Left lung (tissue), 10 donors: ENCODE data around the gene PLEKHM2. TPM values are rescaled to one million over a fixed set of nuclear protein-coding genes. Genes with fewer than 3 reads are reported as not detected.

Experiments
- ATAC-seq: fragments of 200-7000 bp; cut with Tn5 transposase; one replicate; pipeline ENCODE4 v1.9.1; 2020; ENCODE audit warnings: moderate library complexity
- DNase-seq, 4 donors: peaks; one replicate each; pipeline ENCODE4 v3.0.0-alpha.2; 2013 to 2020
- H3K27ac ChIP-seq, 2 donors: fragments of 200-600 bp; sonication (generic) in 1 of 2; one replicate each; pipeline versions ENCODE4 v1.5.0 to v1.8.0; 2020 to 2021
- H3K27me3 ChIP-seq, 2 donors: fragments of 200-600 bp; sonication (generic) in 1 of 2; one replicate each; pipeline versions ENCODE4 v1.5.0 to v1.8.0; 2020 to 2021
- H3K36me3 ChIP-seq, 2 donors: fragments of 200-600 bp; sonication (generic) in 1 of 2; one replicate each; pipeline versions ENCODE4 v1.5.0 to v1.8.0; 2020 to 2021
- H3K4me1 ChIP-seq, 2 donors: fragments of 200-600 bp; one replicate each; pipeline ENCODE4 v1.8.0; 2021
- H3K4me3 ChIP-seq, 2 donors: fragments of 200-600 bp; sonication (generic) in 1 of 2; one replicate each; pipeline versions ENCODE4 v1.5.0 to v1.8.0; 2020 to 2021; ENCODE audit warnings: mild to moderate bottlenecking in 1 of 2
- H3K9me3 ChIP-seq, 2 donors: fragments of 200-600 bp; sonication (generic) in 1 of 2; one replicate each; pipeline versions ENCODE4 v1.5.0 to v1.8.0; 2020 to 2021
- intact Hi-C, 2 donors: fragments of 100-400 bp; cut with DNase I; formaldehyde crosslinking; loops; one replicate each; pipeline versions ENCODE4 v1.11.2 to v1.14.2; 2022
- polyA plus RNA-seq, 6 donors: library from polyadenylated mRNA; unstranded; fragments of 120-200 nt; gene quantifications; one replicate each; pipeline ENCODE4 v1.2.1, GENCODE V29; 2013; ENCODE audit not compliant: insufficient read length in 6 of 6
- total RNA-seq, 2 donors: library from RNA; stranded (reverse); fragmentation: NEBNext Ultra II Directional; extraction: Animal tissue kit (Norgen Biotek cat#: 25700); gene quantifications; one replicate each; pipeline ENCODE4 v1.2.1, GENCODE V29; 2021
- TF ChIP-seq, protein P1 (sequence below), 2 donors: fragments of 200-600 bp; sonication (generic) in 1 of 2; IDR thresholded peaks; one replicate each; pipeline versions ENCODE4 v1.5.0 to v1.8.0; 2021; ENCODE audit warnings: antibody characterized with exemption in 2 of 2
- donor health status: DM: no; HTN: yes; CAD: no.
- donor health status: DM: no; HTN: no; CAD: no.

Gene PLEKHM2
- total and polyA plus RNA-seq, 8 donors, result 51.5 to 86.8 (median 60.1) TPM

DNA sequence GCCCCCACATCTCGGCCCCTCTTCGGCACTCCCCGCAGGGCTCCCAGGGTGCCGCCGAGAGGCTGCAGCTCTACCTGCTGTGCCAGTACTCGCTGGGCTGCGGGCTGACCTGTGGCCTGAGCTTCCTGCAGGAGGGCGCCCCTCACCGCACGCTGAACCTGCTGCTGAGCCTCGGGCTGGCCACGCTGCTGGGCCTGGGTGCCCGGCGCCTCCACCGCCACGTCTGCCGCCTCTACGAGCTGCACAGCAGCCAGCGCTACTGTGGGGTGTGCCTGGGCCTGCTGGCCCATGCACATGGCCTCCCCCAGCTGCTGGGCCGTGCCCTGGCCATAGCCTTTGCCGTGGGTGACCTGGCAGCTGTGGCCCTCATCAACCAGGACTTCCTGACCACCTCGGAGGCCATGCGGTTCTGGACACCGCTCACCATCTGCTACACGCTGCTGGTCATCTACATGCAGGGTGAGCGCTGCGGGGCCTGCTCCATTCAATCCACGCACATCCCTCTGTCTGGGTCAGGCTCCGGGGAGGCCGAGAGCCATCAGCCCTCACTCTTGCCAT is 60.1 kb downstream of the PLEKHM2 start:
- no peak for ATAC-seq
- no peaks in the 10 kb centered on the region for H3K36me3 ChIP-seq
- H3K27me3 ChIP-seq, result no peaks in the 10 kb centered on the region
- H3K4me3 ChIP-seq, result no peak overlapping the region
- no peaks in the 10 kb centered on the region for H3K9me3 ChIP-seq
- intact Hi-C loops, result no loop called here
- no peak for DNase-seq
- TF ChIP-seq, protein P1, sequence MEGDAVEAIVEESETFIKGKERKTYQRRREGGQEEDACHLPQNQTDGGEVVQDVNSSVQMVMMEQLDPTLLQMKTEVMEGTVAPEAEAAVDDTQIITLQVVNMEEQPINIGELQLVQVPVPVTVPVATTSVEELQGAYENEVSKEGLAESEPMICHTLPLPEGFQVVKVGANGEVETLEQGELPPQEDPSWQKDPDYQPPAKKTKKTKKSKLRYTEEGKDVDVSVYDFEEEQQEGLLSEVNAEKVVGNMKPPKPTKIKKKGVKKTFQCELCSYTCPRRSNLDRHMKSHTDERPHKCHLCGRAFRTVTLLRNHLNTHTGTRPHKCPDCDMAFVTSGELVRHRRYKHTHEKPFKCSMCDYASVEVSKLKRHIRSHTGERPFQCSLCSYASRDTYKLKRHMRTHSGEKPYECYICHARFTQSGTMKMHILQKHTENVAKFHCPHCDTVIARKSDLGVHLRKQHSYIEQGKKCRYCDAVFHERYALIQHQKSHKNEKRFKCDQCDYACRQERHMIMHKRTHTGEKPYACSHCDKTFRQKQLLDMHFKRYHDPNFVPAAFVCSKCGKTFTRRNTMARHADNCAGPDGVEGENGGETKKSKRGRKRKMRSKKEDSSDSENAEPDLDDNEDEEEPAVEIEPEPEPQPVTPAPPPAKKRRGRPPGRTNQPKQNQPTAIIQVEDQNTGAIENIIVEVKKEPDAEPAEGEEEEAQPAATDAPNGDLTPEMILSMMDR (IDR thresholded peaks at IDR 0.05), result no peak
- peaks cover 0 to 3% of the 10 kb centered on the region in 2 donors for H3K4me1 ChIP-seq
- H3K27ac ChIP-seq, result no peak overlapping the region

DNA sequence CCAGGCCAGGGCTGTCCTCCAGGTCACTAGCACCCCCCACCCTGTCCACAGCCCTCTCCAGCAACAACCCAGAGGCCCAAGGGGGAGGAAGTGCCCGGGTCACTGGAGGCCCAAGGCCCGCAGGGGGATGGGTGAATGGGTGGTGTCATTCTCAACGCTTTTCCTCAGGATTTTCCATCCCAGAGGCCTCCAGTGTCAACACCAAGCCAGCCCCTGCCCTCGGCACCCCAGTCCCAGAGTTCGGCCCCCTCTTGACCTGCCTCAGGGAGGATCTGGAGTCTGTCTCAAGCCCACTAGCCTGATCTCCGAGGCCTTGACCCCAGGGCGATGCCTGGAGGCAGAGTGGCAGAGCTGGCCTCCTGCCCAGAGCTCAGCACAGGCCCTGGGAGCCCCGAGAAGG is 63.3 kb downstream of the PLEKHM2 start:
- Histone ChIP-seq H3K4me1 (peaks cover 0 to 9% of the 10 kb centered on the region in 2 donors), H3K27me3 (no peaks in the 10 kb centered on the region), H3K36me3 (no peaks in the 10 kb centered on the region), H3K4me3 (no peak overlapping the region), H3K9me3 (no peaks in the 10 kb centered on the region), H3K27ac (no peak overlapping the region)
- intact Hi-C loops, result no loop called here
- TF ChIP-seq, protein P1 (IDR thresholded peaks at IDR 0.05), result no peak
- DNase-seq (no peak), ATAC-seq (no peak)

DNA sequence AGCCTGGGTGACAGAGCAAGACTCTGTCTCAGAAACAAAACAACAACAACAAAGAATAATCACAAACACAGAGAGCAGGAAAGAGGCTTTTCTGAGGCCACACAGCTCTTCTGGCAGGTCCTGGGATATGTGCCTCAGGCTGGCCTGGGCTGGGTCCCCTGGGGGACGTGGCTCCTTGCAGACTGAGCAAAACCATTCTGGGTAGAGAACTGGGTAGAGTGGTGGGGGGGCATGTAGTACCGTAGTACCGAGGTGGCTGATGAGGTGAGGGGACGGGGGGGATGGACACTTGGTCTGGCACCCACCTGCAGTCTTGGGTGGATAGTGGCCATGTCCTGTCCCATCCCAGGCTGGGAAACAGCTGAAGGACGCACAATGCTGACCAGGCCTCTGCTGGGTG is 64.1 kb downstream of the PLEKHM2 start:
- no peaks in the 10 kb centered on the region for H3K36me3 ChIP-seq
- no peak overlapping the region for H3K4me3 ChIP-seq
- DNase-seq (no peak), ATAC-seq (no peak)
- H3K27ac ChIP-seq, result no peak overlapping the region
- no peaks in the 10 kb centered on the region for H3K9me3 ChIP-seq
- H3K4me1 ChIP-seq, result peaks cover 0 to 9% of the 10 kb centered on the region in 2 donors
- no peaks in the 10 kb centered on the region for H3K27me3 ChIP-seq
- intact Hi-C loops, result no loop called here
- TF ChIP-seq, protein P1 (IDR thresholded peaks at IDR 0.05), result no peak

DNA sequence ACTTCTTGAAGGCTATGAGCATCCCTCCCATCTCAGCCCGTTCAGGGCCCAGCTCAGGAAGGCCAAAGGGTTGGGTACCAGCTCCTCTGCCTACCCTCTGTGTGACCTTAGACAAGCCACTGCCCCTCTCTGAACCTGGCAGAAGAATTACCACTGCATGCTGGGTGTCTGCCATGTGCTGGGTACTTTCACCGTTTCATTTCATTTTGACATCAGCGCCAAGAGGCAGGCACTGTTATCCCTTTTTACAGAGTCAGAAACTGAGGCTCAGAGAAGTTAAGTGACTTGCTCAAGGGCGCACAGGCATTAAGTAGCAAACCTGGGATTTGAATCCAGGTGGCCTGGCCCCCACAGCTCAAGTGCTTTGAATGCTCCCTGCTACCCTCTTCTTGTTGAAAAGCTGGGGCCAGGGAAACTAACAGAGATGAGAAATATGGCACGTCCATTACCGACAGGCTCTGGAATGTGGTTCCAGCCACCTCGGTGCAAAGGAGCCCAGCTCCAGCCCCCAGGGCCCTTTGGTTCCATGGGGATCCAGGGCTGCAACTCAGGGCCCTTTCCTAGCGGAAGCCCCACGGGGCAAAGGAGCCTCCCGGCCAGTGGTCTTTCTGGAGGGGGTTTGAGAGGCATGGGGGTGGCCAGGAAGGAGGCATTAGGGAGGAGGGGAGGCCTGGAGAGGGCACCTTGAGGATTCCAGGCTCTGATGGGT is 64.7 kb downstream of the PLEKHM2 start:
- TF ChIP-seq, protein P1 (IDR thresholded peaks at IDR 0.05), result no peak
- H3K4me1 ChIP-seq, result peaks cover 0 to 9% of the 10 kb centered on the region in 2 donors
- intact Hi-C loops, result no loop called here
- no peaks in the 10 kb centered on the region for H3K36me3 ChIP-seq
- peak overlapping the region; percentile 2 to 44 for H3K27ac ChIP-seq
- no peak for DNase-seq
- no peaks in the 10 kb centered on the region for H3K9me3 ChIP-seq
- no peaks in the 10 kb centered on the region for H3K27me3 ChIP-seq
- ATAC-seq, result no peak
- H3K4me3 ChIP-seq, result no peak overlapping the region

DNA sequence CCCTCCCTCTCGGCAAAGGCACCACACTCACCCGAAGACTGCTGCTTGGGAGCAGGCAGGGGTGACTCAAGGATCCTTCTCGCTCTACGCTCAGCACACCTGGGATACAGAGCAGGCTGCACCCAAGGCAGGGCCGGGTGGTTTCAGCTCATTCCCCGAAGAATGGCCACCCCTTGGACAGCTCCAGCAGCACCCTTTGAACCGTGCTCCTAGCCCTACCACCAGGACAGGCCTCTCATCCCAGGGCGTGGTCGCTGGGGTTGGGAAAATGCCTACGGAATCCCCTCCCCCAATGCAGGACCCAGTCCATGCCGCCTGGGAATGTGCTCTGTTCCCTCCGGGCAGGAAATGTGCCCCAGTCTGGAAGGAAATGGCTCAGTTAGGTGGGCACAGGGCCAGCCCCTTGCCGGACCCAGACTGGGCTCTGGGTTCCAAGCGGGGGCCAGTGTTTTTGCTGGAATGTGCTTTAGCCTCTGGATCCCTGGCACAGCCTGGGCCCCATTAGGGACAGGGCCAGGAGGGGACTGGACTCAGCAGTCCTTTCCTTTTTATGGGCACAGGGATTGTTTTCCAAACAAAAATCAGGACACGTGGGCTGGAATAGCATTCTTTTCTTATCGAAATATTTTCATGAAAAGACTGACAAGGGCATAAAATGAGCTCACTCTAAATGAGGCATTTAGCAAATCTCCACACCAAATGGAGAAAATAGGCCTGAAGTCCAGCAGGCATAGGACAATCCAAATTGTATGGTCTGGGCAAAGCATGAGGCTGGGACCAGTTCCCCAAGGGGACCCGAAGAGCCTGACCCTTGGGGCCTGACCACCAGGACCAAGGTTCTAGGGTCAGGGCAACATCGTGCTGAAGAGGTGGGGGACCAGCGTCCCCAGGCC is 65.5 kb downstream of the PLEKHM2 start:
- Histone ChIP-seq H3K4me3 (no peak overlapping the region), H3K4me1 (peaks cover 0 to 9% of the 10 kb centered on the region in 2 donors), H3K9me3 (no peaks in the 10 kb centered on the region), H3K27me3 (no peaks in the 10 kb centered on the region), H3K27ac (peak overlapping the region; percentile 2 to 44), H3K36me3 (no peaks in the 10 kb centered on the region)
- no peak for DNase-seq
- TF ChIP-seq, protein P1 (IDR thresholded peaks at IDR 0.05), result no peak
- ATAC-seq, result peak; percentile 26
- intact Hi-C loops, result no loop called here
